Measurements from ENCODE around the gene ARID5B.

The ARID5B gene

DNA sequence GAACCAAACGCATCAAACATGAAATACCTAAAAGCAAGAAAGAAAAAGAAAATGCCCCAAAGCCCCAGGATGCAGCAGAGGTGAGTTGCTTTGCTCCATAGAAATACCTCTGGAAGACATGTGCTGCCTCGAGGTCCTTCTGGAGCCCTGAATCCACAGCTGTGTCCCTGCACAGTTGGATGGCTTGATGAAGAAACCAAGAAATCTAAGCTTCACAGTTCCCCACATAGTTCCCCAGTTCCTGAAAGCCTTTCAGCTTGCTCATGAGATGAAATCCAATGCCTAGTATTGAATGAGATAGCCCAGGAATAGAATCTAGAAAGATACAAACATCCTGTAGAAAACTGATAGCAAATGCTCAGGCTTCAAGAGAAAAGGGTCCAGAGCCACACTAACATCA is 184.3 kb downstream of the ARID5B start:
- H3K27ac ChIP-seq: no peak overlapping the region
- DNase-seq: no peak
- no peak overlapping the region for H3K4me3 ChIP-seq (ENCODE audit: low read depth, low read length)
- H3K36me3 ChIP-seq: no peaks in the 10 kb centered on the region
- H3K27me3 ChIP-seq (ENCODE audit: insufficient read depth, low read depth, severe bottlenecking): no peaks in the 10 kb centered on the region
- H3K9me3 ChIP-seq (ENCODE audit: severe bottlenecking): no peaks in the 10 kb centered on the region
- TF ChIP-seq, protein P1, sequence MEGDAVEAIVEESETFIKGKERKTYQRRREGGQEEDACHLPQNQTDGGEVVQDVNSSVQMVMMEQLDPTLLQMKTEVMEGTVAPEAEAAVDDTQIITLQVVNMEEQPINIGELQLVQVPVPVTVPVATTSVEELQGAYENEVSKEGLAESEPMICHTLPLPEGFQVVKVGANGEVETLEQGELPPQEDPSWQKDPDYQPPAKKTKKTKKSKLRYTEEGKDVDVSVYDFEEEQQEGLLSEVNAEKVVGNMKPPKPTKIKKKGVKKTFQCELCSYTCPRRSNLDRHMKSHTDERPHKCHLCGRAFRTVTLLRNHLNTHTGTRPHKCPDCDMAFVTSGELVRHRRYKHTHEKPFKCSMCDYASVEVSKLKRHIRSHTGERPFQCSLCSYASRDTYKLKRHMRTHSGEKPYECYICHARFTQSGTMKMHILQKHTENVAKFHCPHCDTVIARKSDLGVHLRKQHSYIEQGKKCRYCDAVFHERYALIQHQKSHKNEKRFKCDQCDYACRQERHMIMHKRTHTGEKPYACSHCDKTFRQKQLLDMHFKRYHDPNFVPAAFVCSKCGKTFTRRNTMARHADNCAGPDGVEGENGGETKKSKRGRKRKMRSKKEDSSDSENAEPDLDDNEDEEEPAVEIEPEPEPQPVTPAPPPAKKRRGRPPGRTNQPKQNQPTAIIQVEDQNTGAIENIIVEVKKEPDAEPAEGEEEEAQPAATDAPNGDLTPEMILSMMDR (IDR thresholded peaks at IDR 0.05; ENCODE audit: low read depth, low read length): no peak

DNA sequence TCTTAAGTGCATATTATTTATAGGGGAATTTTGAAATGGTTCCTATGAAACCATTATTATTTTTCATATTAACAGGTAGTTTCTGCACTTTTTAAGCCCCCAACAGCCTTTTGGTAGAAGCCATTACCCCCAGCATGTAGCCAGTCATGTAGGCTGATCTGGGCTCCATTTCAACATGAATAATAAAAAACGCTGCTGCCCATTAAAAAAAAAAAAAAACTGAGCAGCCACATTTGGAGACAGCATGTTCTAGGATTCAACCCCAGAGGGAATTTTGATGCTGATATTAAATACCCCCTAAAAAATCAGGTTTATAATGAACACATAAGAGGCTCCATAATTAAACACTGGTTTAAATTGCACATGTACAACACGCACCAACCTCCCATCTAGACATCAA is 185.8 kb downstream of the ARID5B start:
- Histone ChIP-seq H3K9me3 (ENCODE audit: severe bottlenecking) (no peaks in the 10 kb centered on the region), H3K4me3 (ENCODE audit: low read depth, low read length) (no peak overlapping the region), H3K36me3 (no peaks in the 10 kb centered on the region), H3K27ac (no peak overlapping the region), H3K27me3 (ENCODE audit: insufficient read depth, low read depth, severe bottlenecking) (no peaks in the 10 kb centered on the region)
- TF ChIP-seq, protein P1 (IDR thresholded peaks at IDR 0.05; ENCODE audit: low read depth, low read length): no peak
- no peak for DNase-seq

DNA sequence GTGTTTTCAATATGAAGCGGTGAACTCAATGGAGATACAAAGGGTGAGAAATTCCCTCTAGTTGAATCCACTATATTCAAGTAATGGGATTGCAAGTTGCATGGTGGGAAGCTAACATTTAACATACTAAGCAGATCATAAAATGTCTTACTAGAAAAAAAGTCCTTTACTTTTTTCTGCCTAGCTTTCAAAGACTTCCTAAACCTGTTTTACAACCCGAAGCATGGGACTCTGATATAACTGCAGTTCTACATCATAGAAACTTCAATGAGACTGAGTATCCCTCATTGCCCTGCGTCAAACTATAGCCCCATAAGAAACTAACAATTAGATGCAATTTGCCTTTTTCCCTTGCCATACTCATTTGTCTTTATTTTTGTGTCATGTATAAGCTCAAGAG is 187.3 kb downstream of the ARID5B start:
- Histone ChIP-seq H3K9me3 (ENCODE audit: severe bottlenecking) (no peaks in the 10 kb centered on the region), H3K4me3 (ENCODE audit: low read depth, low read length) (no peak overlapping the region), H3K27ac (no peak overlapping the region), H3K27me3 (ENCODE audit: insufficient read depth, low read depth, severe bottlenecking) (no peaks in the 10 kb centered on the region), H3K36me3 (no peaks in the 10 kb centered on the region)
- DNase-seq: no peak
- TF ChIP-seq, protein P1 (IDR thresholded peaks at IDR 0.05; ENCODE audit: low read depth, low read length): no peak

DNA sequence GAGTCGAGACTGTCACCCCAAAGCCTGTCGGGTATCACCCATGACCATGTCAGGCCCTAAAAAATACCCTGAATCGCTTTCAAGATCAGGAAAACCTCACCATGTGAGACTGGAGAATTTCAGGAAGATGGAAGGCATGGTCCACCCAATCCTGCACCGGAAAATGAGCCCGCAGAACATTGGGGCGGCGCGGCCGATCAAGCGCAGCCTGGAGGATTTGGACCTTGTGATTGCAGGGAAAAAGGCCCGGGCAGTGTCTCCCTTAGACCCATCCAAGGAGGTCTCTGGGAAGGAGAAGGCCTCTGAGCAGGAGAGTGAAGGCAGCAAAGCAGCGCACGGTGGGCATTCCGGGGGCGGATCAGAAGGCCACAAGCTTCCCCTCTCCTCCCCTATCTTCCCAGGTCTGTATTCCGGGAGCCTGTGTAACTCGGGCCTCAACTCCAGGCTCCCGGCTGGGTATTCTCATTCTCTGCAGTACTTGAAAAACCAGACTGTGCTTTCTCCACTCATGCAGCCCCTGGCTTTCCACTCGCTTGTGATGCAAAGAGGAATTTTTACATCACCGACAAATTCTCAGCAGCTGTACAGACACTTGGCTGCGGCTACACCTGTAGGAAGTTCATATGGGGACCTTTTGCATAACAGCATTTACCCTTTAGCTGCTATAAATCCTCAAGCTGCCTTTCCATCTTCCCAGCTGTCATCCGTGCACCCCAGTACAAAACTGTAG is 191.0 kb downstream of the ARID5B start:
- TF ChIP-seq, protein P1 (IDR thresholded peaks at IDR 0.05; ENCODE audit: low read depth, low read length): no peak
- H3K36me3 ChIP-seq: no peaks in the 10 kb centered on the region
- no peaks in the 10 kb centered on the region for H3K27me3 ChIP-seq (ENCODE audit: insufficient read depth, low read depth, severe bottlenecking)
- H3K9me3 ChIP-seq (ENCODE audit: severe bottlenecking): no peaks in the 10 kb centered on the region
- no peak overlapping the region for H3K4me3 ChIP-seq (ENCODE audit: low read depth, low read length)
- no peak overlapping the region for H3K27ac ChIP-seq
- DNase-seq: no peak

DNA sequence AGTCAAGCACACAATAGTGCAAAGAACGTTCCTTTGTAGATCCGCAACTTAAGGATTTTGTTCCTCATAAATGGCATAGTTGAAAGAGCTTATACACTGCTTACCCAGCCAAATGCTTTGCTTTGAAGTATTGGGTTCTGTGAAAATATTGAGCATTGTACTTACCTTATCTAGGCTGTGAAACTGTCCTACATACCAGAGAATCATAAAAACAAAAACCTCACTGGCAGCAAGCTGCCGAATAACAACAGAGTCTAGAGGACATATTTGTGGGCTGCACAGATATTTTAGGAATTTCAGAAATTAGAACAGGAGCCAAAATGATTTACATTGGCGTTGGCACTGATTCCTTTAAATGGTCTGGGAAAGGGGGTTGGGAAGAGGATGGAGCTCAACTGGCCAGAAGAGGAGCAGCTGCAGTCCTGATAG is 192.4 kb downstream of the ARID5B start:
- TF ChIP-seq, protein P1 (IDR thresholded peaks at IDR 0.05; ENCODE audit: low read depth, low read length): no peak
- Histone ChIP-seq H3K36me3 (no peaks in the 10 kb centered on the region), H3K27me3 (ENCODE audit: insufficient read depth, low read depth, severe bottlenecking) (no peaks in the 10 kb centered on the region), H3K27ac (no peak overlapping the region), H3K9me3 (ENCODE audit: severe bottlenecking) (no peaks in the 10 kb centered on the region), H3K4me3 (ENCODE audit: low read depth, low read length) (no peak overlapping the region)
- DNase-seq: no peak

Measured in WERI-Rb-1 (cell line).